Endothelial cell of hepatic sinusoid (primary cell): ENCODE data around the gene SHISA9.

ENCODE experiments used
- in situ Hi-C: cut with HindIII; loops from 2 replicates; pipeline ENCODE4 v1.10.0; 2017; ENCODE audit warnings: low sequenced_read_pairs

The SHISA9 gene

DNA sequence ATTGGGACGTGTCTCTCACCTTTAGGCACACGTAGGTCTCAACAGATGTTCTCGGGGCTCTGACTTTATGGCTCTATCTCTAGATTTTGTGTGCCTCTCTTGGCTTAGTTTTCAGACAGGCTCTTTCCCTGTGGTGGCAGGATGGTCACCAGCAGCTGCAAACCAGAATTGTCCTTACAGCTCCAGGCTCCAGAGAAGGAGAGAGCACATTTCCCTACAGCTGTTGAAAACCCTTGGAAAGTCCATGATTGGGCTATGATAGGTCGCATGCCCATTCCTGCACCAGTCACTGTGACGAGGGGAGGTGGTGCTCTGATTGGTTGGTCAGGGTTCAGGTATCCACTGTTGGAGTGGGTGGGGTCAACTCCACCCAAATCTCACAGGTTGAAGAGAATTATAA lies 41.5 kb downstream of the SHISA9 start:
- in situ Hi-C loops, result no loop called here

- in situ Hi-C loops, result no loop called here
Observed at GRCh38 chr16:12944300-12944699, 42.9 kb downstream of the SHISA9 start.

GRCh38 chr16:12951392-12951791 lies 50.0 kb downstream of the SHISA9 start:
- in situ Hi-C loops, result no loop called here

- in situ Hi-C loops, result no loop called here
Observed at GRCh38 chr16:12951976-12952375, 50.6 kb downstream of the SHISA9 start.

GRCh38 chr16:12958366-12958765 lies 57.0 kb downstream of the SHISA9 start:
- in situ Hi-C loops, result no loop called here

- in situ Hi-C loops, result no loop called here
Observed at GRCh38 chr16:12959072-12959471, 57.7 kb downstream of the SHISA9 start.

- in situ Hi-C loops, result no loop called here
Observed at GRCh38 chr16:12961626-12962025, 60.2 kb downstream of the SHISA9 start.

DNA sequence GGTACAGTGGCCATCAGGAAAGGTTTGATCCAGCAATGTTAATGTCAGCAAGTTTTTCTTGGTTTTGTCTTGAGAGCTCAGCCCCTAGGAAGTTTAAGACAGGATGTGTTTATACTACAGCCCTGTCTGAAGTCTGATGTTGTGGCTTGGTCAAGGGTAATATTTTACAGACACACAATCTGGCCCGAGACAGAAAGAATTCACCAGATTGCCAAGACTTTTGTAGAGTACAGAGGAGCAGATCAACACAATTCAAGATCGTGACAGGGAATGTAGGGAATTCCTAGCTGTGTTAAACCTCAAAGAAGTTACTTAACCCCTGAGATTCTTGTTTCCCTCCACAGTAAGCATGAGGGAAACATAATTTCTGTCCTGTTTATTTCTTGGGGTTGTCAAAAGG lies 63.1 kb downstream of the SHISA9 start:
- in situ Hi-C loops, result no loop called here

- in situ Hi-C loops, result no loop called here
Observed at GRCh38 chr16:12965274-12965804, 63.9 kb downstream of the SHISA9 start.

GRCh38 chr16:12971241-12971640 lies 69.8 kb downstream of the SHISA9 start:
- in situ Hi-C loops, result loop anchor here (5.0 kb wide), 1 partner anchor 54 kb away; no protein-coding TSS in a partner anchor

DNA sequence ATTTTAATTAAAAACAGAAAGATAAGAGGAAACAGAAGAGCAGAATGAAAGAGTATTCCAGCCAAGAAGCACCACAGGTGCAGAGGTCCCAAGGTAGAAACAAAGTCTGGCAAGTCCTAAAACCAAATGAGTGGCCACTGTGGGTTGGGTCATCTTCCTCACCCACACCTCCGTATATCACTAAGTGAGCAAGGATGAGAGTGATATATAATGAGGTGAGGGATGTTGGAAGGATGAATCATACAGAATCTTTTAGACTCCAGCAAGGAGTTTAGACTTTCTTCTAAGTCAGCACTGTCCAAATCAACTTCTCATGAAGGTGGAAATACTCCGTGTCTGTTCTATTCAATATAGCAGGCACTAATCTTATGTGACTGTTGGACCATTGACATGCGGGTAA lies 70.8 kb downstream of the SHISA9 start:
- in situ Hi-C loops, result loop anchor here (5.0 kb wide), 1 partner anchor 55 kb away; no protein-coding TSS in a partner anchor

DNA sequence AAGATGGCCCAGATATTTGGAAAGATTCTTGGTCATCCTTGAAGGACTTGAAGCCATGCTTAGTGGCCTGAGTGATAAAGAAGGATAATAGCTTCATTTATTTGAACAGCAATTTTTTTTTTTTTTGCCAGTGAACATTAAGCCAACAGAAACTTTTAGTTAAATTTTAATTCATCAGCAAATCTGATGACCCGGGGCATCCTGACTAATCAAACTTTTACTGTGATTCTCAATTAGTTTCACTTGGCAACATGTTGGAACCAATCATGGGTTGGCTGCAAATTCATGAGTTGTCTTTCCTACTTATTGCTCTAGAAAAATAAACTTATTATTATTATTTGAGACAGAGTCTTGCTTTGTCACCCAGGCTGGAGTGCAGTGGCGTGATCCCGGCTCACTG lies 74.4 kb downstream of the SHISA9 start:
- in situ Hi-C loops, result no loop called here

DNA sequence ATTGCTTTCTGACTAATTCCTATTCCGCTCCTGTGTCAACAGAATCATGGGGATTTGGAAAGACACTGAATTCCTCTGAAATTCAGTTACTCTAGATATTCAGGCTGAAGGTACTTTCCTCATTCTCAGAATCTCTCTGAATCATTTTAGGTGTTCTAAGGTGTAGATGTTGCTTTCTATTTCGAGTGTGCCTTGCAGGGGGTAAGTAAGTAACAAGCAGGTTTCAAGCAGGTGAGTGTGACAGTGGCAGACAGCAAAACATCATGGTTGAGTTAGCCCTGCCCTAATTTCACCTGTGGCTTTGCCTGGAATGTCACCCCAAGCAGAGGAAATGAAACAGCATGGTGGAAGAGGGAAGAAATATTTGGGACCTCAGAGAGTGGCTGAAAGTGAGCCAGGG lies 75.1 kb downstream of the SHISA9 start:
- in situ Hi-C loops, result no loop called here

DNA sequence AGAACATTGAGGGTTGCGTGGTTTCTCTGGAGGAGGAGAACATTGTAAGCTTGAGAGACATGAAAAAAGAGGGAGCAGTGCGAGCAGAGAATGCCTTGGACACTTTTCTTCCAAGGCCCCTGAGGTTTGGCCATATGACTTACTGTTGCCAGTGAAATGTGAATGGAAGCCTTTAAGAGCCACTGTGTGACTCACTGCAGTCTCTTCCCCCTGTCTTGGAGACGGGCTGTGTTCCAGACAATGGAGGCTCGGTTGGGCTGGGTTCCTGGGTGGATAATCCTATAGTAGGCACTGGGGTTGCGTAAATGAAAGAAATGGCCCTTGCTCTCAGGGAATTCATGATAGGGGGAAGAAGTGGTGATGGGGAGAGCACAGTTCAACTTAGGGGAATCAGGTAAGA lies 75.5 kb downstream of the SHISA9 start:
- in situ Hi-C loops, result no loop called here

- in situ Hi-C loops, result no loop called here
Observed at GRCh38 chr16:12985516-12985915, 84.1 kb downstream of the SHISA9 start.

GRCh38 chr16:12988071-12988470 lies 86.7 kb downstream of the SHISA9 start:
- in situ Hi-C loops, result no loop called here

GRCh38 chr16:12992066-12992465 lies 90.7 kb downstream of the SHISA9 start:
- in situ Hi-C loops, result no loop called here

GRCh38 chr16:12994402-12994801 lies 93.0 kb downstream of the SHISA9 start:
- in situ Hi-C loops, result no loop called here

DNA sequence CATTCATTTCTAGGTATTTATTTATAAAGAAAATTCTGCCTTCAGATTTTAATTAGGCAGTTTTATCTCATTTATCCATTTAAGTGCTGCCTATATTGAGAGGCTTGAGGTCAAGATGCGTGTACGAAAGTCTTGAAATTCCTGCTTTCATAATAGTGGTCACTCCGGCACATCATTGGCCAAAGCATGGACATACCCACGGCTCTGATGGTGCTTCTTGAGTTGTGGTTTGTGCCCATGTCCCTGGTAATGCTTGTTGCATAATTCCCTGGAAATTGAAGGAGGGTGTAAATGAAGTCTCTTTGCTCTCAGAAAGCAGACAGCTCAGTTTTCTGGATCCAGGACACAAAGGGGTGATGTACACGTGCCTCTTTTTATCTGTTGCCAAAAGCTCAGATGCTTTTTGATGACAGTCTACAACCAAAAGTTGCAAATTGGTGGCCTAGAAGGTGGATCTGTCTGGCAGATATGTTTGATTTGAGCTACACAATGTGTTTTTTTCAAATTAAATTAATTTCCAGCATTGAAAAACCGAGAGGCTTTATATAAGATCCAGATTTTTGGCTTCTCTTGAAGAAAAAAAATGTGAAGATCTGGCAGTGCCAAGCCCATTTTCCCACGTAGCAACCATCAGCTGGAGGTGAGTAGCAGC lies 94.4 kb downstream of the SHISA9 start:
- in situ Hi-C loops, result no loop called here

- in situ Hi-C loops, result no loop called here
Observed at GRCh38 chr16:12998361-12999085, 97.1 kb downstream of the SHISA9 start.

- in situ Hi-C loops, result no loop called here
Observed at GRCh38 chr16:12999368-12999767, 98.0 kb downstream of the SHISA9 start.

- in situ Hi-C loops, result loop anchor here (10.0 kb wide), 1 partner anchor 249 kb away; no protein-coding TSS in a partner anchor
Observed at GRCh38 chr16:13005721-13006247, 104.4 kb downstream of the SHISA9 start.
